Measurements from ENCODE around the gene RASGRP2.
A peak's percentile ranks its signal among the peaks of the same experiment; 100 is the strongest.

The RASGRP2 gene

DNA sequence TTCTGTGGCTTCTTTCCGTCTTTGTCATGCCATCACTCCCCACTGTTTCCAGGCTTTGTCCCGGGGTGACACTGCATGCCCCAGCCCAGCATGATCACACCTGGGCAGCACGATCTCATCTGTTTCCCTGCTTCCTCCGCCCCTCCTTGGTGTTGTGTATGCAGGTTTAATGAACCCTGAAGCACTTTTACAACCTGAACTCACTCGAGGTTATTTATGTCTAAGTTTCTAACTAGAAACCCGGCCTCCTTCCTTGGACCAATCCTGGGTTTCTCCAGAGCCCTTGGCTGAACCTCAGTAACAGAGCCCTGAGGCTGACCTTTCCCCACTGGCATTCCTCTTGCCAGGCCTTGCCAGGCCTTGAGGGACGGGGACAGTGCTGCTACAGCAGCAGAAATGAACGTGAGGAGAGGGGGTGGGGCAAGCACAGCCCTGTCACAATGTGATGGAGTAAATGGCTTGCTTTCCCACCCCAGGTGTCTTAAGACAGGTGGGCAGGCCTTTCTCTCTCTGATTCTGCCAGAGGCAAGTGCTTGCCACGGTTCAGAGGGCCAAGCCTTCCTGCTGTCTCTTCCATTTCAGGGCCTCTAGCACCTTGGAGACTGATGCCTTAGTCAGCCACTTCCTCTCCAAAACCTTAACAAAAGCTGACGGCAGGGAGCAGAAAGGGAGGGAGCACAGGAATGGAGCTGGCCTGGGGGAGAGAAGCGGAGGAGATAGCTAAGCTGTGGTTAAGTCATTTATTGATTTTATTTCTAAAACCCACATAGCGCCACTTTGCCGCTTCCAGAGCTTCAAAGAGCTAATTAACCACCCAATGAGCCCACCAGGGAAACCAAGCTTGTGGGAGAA lies 19.0 kb upstream of the RASGRP2 start:
- TF ChIP-seq, protein P1, sequence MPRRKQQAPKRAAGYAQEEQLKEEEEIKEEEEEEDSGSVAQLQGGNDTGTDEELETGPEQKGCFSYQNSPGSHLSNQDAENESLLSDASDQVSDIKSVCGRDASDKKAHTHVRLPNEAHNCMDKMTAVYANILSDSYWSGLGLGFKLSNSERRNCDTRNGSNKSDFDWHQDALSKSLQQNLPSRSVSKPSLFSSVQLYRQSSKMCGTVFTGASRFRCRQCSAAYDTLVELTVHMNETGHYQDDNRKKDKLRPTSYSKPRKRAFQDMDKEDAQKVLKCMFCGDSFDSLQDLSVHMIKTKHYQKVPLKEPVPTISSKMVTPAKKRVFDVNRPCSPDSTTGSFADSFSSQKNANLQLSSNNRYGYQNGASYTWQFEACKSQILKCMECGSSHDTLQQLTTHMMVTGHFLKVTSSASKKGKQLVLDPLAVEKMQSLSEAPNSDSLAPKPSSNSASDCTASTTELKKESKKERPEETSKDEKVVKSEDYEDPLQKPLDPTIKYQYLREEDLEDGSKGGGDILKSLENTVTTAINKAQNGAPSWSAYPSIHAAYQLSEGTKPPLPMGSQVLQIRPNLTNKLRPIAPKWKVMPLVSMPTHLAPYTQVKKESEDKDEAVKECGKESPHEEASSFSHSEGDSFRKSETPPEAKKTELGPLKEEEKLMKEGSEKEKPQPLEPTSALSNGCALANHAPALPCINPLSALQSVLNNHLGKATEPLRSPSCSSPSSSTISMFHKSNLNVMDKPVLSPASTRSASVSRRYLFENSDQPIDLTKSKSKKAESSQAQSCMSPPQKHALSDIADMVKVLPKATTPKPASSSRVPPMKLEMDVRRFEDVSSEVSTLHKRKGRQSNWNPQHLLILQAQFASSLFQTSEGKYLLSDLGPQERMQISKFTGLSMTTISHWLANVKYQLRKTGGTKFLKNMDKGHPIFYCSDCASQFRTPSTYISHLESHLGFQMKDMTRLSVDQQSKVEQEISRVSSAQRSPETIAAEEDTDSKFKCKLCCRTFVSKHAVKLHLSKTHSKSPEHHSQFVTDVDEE (CRISPR knock-in tag; IDR thresholded peaks at IDR 0.05) = no peak
- no peak for TF ChIP-seq TOX (CRISPR knock-in tag; IDR thresholded peaks at IDR 0.05; ENCODE audit: borderline replicate concordance)
- TF ChIP-seq, protein P2, sequence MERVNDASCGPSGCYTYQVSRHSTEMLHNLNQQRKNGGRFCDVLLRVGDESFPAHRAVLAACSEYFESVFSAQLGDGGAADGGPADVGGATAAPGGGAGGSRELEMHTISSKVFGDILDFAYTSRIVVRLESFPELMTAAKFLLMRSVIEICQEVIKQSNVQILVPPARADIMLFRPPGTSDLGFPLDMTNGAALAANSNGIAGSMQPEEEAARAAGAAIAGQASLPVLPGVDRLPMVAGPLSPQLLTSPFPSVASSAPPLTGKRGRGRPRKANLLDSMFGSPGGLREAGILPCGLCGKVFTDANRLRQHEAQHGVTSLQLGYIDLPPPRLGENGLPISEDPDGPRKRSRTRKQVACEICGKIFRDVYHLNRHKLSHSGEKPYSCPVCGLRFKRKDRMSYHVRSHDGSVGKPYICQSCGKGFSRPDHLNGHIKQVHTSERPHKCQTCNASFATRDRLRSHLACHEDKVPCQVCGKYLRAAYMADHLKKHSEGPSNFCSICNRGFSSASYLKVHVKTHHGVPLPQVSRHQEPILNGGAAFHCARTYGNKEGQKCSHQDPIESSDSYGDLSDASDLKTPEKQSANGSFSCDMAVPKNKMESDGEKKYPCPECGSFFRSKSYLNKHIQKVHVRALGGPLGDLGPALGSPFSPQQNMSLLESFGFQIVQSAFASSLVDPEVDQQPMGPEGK (CRISPR knock-in tag; IDR thresholded peaks at IDR 0.05; ENCODE audit: borderline replicate concordance) = no peak
- peak; percentile 8; the same call in 2 of the 3 replicates for ATAC-seq

DNA sequence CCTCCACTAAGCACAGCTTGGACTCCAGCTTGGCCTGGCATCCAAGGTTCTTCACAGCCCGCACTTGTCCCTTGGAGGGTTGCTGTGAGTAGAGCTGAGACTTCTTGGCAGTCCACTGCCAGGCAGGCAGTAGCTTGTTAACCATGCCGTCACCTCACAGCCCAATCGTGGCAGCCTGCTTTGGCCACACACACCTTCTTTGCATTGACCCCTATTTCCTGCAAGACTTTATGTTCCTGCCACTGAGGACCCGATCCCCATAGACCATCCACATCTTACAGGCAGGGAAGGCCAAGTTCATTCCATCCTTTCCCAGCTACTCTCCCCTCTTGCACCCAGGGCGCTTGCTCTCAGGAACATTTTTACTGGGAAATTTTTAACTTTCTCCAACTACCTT lies 18.3 kb upstream of the RASGRP2 start:
- no peak; the same call in 2 of the 3 replicates for ATAC-seq
- TF ChIP-seq ZNF565 (CRISPR knock-in tag; conservative IDR thresholded peaks at IDR 0.05; ENCODE audit: low read depth) = no peak
- no peak for TF ChIP-seq CSDC2 (CRISPR knock-in tag; IDR thresholded peaks at IDR 0.05)
- no peak for TF ChIP-seq ZC3H10 (CRISPR knock-in tag; IDR thresholded peaks at IDR 0.05)
- TF ChIP-seq SNAI2 (CRISPR knock-in tag; IDR thresholded peaks at IDR 0.05) = no peak
- no peak for TF ChIP-seq ESRRG (CRISPR knock-in tag; IDR thresholded peaks at IDR 0.05)
- TF ChIP-seq ZNF8 (CRISPR knock-in tag; IDR thresholded peaks at IDR 0.05) = no peak
- TF ChIP-seq, protein P3, sequence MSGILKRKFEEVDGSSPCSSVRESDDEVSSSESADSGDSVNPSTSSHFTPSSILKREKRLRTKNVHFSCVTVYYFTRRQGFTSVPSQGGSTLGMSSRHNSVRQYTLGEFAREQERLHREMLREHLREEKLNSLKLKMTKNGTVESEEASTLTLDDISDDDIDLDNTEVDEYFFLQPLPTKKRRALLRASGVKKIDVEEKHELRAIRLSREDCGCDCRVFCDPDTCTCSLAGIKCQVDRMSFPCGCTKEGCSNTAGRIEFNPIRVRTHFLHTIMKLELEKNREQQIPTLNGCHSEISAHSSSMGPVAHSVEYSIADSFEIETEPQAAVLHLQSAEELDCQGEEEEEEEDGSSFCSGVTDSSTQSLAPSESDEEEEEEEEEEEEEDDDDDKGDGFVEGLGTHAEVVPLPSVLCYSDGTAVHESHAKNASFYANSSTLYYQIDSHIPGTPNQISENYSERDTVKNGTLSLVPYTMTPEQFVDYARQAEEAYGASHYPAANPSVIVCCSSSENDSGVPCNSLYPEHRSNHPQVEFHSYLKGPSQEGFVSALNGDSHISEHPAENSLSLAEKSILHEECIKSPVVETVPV (CRISPR knock-in tag; IDR thresholded peaks at IDR 0.05) = no peak
- no peak for TF ChIP-seq OSR1 (CRISPR knock-in tag; IDR thresholded peaks at IDR 0.05)

DNA sequence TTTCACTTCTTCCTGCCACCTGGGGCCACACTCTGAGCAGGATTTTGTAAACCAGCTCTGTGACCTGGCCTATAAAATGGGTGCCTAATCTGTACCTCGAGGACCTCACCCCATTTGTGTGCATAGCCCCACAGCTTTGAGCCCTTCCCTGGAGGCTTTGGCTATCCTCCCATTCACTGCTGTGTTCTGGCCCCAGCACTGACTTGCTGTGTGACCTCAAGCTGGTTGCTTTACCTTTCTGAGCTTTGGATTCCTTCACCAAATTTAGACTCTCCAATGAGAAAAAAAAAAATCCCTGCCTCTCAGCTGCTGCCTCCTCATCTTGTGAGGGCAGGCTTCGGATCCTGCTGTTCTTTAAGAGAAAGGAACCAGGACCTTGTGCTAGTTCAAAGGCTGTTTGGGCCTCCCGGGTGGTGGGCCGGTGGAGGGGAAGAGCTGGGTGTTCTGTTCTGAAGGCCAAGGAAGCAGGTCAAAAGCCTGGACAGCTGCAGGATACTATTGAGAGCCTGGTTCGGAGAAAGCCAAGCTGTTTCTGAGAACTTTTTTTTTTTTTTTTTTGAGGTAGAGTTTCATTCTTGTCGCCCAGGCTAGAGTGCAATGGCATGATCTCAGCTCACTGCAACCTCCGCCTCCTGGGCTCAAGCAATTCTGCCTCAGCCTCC lies 16.9 kb upstream of the RASGRP2 start:
- ATAC-seq = peak; percentile 1; the same call in 2 of the 3 replicates
- TF ChIP-seq SNAI2 (CRISPR knock-in tag; IDR thresholded peaks at IDR 0.05) (no peak), ZNF70 (CRISPR knock-in tag; IDR thresholded peaks at IDR 0.05) (no peak), ZC3H10 (CRISPR knock-in tag; IDR thresholded peaks at IDR 0.05) (no peak), ZNF565 (CRISPR knock-in tag; conservative IDR thresholded peaks at IDR 0.05; ENCODE audit: low read depth) (no peak), CSDC2 (CRISPR knock-in tag; IDR thresholded peaks at IDR 0.05) (no peak), ZNF8 (CRISPR knock-in tag; IDR thresholded peaks at IDR 0.05) (no peak), ZFP30 (CRISPR knock-in tag; IDR thresholded peaks at IDR 0.05) (no peak), ESRRG (CRISPR knock-in tag; IDR thresholded peaks at IDR 0.05) (no peak), ZFP3 (CRISPR knock-in tag; IDR thresholded peaks at IDR 0.05) (no peak), OSR1 (CRISPR knock-in tag; IDR thresholded peaks at IDR 0.05) (no peak), TOX (CRISPR knock-in tag; IDR thresholded peaks at IDR 0.05; ENCODE audit: borderline replicate concordance) (no peak), ARNTL (CRISPR knock-in tag; IDR thresholded peaks at IDR 0.05; ENCODE audit: borderline replicate concordance, low read depth) (no peak), RARB (CRISPR knock-in tag; IDR thresholded peaks at IDR 0.05) (no peak), BACH2 (CRISPR knock-in tag; IDR thresholded peaks at IDR 0.05; ENCODE audit: borderline replicate concordance) (no peak)
- TF ChIP-seq, protein P4, sequence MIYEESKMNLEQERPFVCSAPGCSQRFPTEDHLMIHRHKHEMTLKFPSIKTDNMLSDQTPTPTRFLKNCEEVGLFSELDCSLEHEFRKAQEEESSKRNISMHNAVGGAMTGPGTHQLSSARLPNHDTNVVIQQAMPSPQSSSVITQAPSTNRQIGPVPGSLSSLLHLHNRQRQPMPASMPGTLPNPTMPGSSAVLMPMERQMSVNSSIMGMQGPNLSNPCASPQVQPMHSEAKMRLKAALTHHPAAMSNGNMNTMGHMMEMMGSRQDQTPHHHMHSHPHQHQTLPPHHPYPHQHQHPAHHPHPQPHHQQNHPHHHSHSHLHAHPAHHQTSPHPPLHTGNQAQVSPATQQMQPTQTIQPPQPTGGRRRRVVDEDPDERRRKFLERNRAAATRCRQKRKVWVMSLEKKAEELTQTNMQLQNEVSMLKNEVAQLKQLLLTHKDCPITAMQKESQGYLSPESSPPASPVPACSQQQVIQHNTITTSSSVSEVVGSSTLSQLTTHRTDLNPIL (CRISPR knock-in tag; IDR thresholded peaks at IDR 0.05; ENCODE audit: low read depth) = no peak
- TF ChIP-seq, protein P2 (CRISPR knock-in tag; IDR thresholded peaks at IDR 0.05; ENCODE audit: borderline replicate concordance) = no peak
- TF ChIP-seq, protein P3 (CRISPR knock-in tag; IDR thresholded peaks at IDR 0.05) = no peak

All from SK-N-SH treated with all-trans-retinoic acid at 6 μM for 48 hours (cell line).